ENCODE results near the gene ARID1B.

Gene ARID1B

GRCh38 chr6:157076451-157076822, 299.3 kb downstream of the ARID1B start:
- no peak overlapping the region for H3K4me3 ChIP-seq (ENCODE audit: low read depth, low read length)
- no peaks in the 10 kb centered on the region for H3K9me3 ChIP-seq
- H3K36me3 ChIP-seq = no peaks in the 10 kb centered on the region; the same call in 1 of the 2 replicates
- TF ChIP-seq CTCF (IDR thresholded peaks at IDR 0.05; ENCODE audit: low read depth, low read length) = no peak
- no peaks in the 10 kb centered on the region; the same call in 1 of the 2 replicates for H3K4me1 ChIP-seq
- no peak for DNase-seq
- no peaks in the 10 kb centered on the region for H3K27me3 ChIP-seq

- Histone ChIP-seq H3K9me3 (no peaks in the 10 kb centered on the region), H3K36me3 (no peaks in the 10 kb centered on the region; the same call in 1 of the 2 replicates), H3K4me3 (ENCODE audit: low read depth, low read length) (no peak overlapping the region), H3K27me3 (no peaks in the 10 kb centered on the region), H3K4me1 (no peaks in the 10 kb centered on the region; the same call in 1 of the 2 replicates)
- TF ChIP-seq CTCF (IDR thresholded peaks at IDR 0.05; ENCODE audit: low read depth, low read length) = no peak
- DNase-seq = no peak
Measured at GRCh38 chr6:157077251-157077650, 300.1 kb downstream of the ARID1B start.

- Histone ChIP-seq H3K4me3 (ENCODE audit: low read depth, low read length) (no peak overlapping the region), H3K9me3 (no peaks in the 10 kb centered on the region), H3K4me1 (no peaks in the 10 kb centered on the region; the same call in 1 of the 2 replicates), H3K36me3 (no peaks in the 10 kb centered on the region; the same call in 1 of the 2 replicates), H3K27me3 (no peaks in the 10 kb centered on the region)
- no peak for TF ChIP-seq CTCF (IDR thresholded peaks at IDR 0.05; ENCODE audit: low read depth, low read length)
- no peak for DNase-seq
Measured at GRCh38 chr6:157078326-157078725, 301.1 kb downstream of the ARID1B start.

GRCh38 chr6:157079277-157079676, 302.1 kb downstream of the ARID1B start:
- TF ChIP-seq CTCF (IDR thresholded peaks at IDR 0.05; ENCODE audit: low read depth, low read length) = no peak
- no peaks in the 10 kb centered on the region; the same call in 1 of the 2 replicates for H3K36me3 ChIP-seq
- H3K27me3 ChIP-seq = no peaks in the 10 kb centered on the region
- DNase-seq = no peak
- no peaks in the 10 kb centered on the region; the same call in 1 of the 2 replicates for H3K4me1 ChIP-seq
- H3K9me3 ChIP-seq = no peaks in the 10 kb centered on the region
- H3K4me3 ChIP-seq (ENCODE audit: low read depth, low read length) = no peak overlapping the region

GRCh38 chr6:157079771-157080170, 302.6 kb downstream of the ARID1B start:
- Histone ChIP-seq H3K4me1 (no peaks in the 10 kb centered on the region; the same call in 1 of the 2 replicates), H3K4me3 (ENCODE audit: low read depth, low read length) (no peak overlapping the region), H3K9me3 (no peaks in the 10 kb centered on the region), H3K36me3 (peaks cover 3% of the 10 kb centered on the region), H3K27me3 (no peaks in the 10 kb centered on the region)
- DNase-seq = no peak
- no peak for TF ChIP-seq CTCF (IDR thresholded peaks at IDR 0.05; ENCODE audit: low read depth, low read length)

GRCh38 chr6:157080986-157081391, 303.8 kb downstream of the ARID1B start:
- Histone ChIP-seq H3K9me3 (no peaks in the 10 kb centered on the region), H3K4me3 (ENCODE audit: low read depth, low read length) (no peak overlapping the region), H3K4me1 (no peaks in the 10 kb centered on the region; the same call in 1 of the 2 replicates), H3K36me3 (peaks cover 8% of the 10 kb centered on the region), H3K27me3 (no peaks in the 10 kb centered on the region)
- DNase-seq = no peak
- no peak for TF ChIP-seq CTCF (IDR thresholded peaks at IDR 0.05; ENCODE audit: low read depth, low read length)
